ENCODE results near the gene UBXN10.
"Not testable (repeated sequence)": the region's sequence is repeated elsewhere in the genome, so short reads cannot be mapped to it uniquely, and the experiment has no call there.

Gene UBXN10

DNA sequence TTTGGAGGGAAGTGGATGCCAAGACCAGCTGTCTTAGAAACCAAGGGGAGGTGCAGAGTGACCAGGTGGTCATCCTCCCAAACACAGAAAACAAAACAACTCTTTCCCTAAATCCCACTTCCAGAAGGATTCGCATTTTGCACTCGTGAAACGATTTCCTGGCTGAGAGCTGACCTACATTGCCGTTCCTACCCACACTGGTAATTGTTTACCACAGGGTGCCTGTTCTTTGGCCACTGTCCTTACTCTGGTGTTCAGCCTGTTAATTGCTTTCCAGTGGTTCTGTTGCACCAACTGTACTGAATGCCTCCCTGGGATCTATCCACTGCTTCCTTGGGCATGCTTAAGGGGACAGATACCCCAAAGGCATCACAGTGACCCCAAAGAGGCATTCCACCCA, 23.6 kb downstream of the UBXN10 start:
- H3K27ac ChIP-seq (ENCODE audit: low read depth, low read length), result no peak overlapping the region

DNA sequence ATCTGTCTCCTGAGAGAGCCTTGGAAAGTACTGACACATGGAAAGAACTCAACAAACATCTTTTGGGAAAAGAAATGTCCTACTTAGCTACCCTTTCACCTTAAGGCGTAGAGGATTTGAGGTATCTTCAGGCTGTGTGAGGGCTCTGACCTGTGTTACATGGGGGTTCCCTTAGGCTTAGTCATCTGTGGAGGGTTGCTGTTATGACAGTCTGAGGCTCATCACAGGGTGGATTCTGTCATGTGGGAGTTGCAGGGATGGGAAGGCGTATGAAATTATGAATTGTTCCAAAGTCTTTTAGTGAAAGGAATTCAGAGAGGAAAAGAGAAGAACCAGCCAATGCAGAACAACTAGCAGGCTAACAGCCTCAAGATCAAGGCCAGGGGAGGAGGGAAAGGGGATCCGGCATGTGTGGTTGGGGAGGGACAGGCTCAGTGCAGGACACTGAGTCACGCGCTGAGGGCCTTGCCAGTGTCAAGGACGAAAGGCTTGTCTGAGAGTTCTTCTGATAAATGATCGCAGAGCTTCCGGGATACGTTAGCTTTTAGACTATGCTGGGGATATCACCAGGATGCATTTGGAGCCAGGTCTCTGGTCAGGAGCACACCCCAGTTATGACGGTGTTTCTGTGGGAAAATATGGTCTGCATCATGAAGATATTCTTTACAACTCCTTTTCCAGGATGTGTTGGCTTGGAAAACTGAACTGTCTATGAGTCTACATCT, 25.0 kb downstream of the UBXN10 start:
- Histone ChIP-seq H3K27me3 (ENCODE audit: insufficient read depth, low read length) (peaks cover 33% of the 10 kb centered on the region), H3K4me1 (ENCODE audit: control insufficient read depth, insufficient read depth, low read length, unreplicated experiment) (peaks cover 5% of the 10 kb centered on the region), H3K79me2 (ENCODE audit: control insufficient read depth, insufficient read depth, low read length, unreplicated experiment) (no peaks in the 10 kb centered on the region), H3K27ac (ENCODE audit: low read depth, low read length) (no peak overlapping the region), H3K36me3 (ENCODE audit: insufficient read depth, low read length) (no peaks in the 10 kb centered on the region), H3K4me3 (ENCODE audit: low read depth, low read length) (no peak overlapping the region), H2AFZ (ENCODE audit: low read length, unreplicated experiment) (no peak overlapping the region)

More for the DNA sequence above, 23.6 kb downstream of the UBXN10 start:
- Histone ChIP-seq H3K36me3 (ENCODE audit: insufficient read depth, low read length) (no peaks in the 10 kb centered on the region), H3K79me2 (ENCODE audit: control insufficient read depth, insufficient read depth, low read length, unreplicated experiment) (no peaks in the 10 kb centered on the region), H3K27me3 (ENCODE audit: insufficient read depth, low read length) (peaks cover 19% of the 10 kb centered on the region), H2AFZ (ENCODE audit: low read length, unreplicated experiment) (no peak overlapping the region), H3K4me3 (ENCODE audit: low read depth, low read length) (no peak overlapping the region), H3K4me1 (ENCODE audit: control insufficient read depth, insufficient read depth, low read length, unreplicated experiment) (peaks cover 5% of the 10 kb centered on the region)

DNA sequence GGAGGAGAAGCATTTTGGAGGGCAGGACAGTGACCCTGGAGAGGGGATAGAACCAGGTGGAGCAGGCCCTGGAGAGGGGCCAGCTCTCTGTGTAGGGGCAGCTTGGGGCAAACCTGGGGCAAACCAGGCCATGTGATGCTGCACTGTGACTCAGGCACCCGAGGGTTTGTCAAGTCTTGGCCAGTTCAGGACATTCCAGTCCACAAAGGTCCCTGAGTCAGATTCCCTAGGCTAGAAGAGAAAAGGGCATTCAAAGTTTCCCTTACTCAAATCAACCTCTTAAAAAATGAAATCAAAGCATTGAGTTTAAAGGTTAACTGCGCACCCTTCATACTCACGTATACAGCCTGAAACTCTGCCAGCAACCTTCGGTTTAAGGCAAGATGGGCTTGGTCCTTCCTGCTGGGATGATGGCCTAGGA, 25.6 kb downstream of the UBXN10 start:
- Histone ChIP-seq H3K4me1 (ENCODE audit: control insufficient read depth, insufficient read depth, low read length, unreplicated experiment) (peaks cover 5% of the 10 kb centered on the region), H2AFZ (ENCODE audit: low read length, unreplicated experiment) (no peak overlapping the region), H3K36me3 (ENCODE audit: insufficient read depth, low read length) (no peaks in the 10 kb centered on the region), H3K79me2 (ENCODE audit: control insufficient read depth, insufficient read depth, low read length, unreplicated experiment) (no peaks in the 10 kb centered on the region), H3K27me3 (ENCODE audit: insufficient read depth, low read length) (peaks cover 40% of the 10 kb centered on the region), H3K4me3 (ENCODE audit: low read depth, low read length) (no peak overlapping the region), H3K27ac (ENCODE audit: low read depth, low read length) (no peak overlapping the region)

DNA sequence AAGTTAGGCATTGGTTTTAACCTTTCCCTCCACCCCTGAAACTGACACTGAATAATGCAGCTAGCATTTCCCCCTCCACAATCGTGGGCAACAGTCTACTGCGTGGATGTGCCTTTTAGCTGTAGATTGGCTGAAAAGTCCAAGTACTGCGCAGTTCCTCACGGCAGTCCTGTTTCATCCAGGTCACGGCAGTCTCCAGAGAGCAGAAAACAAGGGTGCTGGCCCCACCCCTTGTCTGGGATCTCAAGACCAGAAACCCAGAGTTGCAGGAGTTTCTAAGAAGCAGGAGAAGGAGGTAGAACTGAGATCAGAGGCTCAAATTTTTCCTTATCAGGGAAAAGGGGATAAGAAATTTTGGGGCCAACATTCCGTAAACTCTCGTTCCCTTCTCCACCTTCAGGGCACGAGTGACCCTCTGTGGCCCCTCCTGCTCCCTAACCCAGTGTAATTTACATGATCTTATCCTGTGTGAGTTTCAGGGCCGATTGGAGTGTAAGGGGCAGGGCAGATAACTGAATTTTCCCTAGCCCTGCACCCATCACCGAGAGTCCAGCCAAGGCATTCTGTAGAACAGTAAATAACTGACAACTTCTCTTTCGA, 26.3 kb downstream of the UBXN10 start:
- no peak overlapping the region for H3K4me3 ChIP-seq (ENCODE audit: low read depth, low read length)
- H3K79me2 ChIP-seq (ENCODE audit: control insufficient read depth, insufficient read depth, low read length, unreplicated experiment), result no peaks in the 10 kb centered on the region
- H3K36me3 ChIP-seq (ENCODE audit: insufficient read depth, low read length), result no peaks in the 10 kb centered on the region
- H2AFZ ChIP-seq (ENCODE audit: low read length, unreplicated experiment), result no peak overlapping the region
- peaks cover 43% of the 10 kb centered on the region for H3K27me3 ChIP-seq (ENCODE audit: insufficient read depth, low read length)
- no peak overlapping the region for H3K27ac ChIP-seq (ENCODE audit: low read depth, low read length)
- H3K4me1 ChIP-seq (ENCODE audit: control insufficient read depth, insufficient read depth, low read length, unreplicated experiment), result peaks cover 5% of the 10 kb centered on the region

DNA sequence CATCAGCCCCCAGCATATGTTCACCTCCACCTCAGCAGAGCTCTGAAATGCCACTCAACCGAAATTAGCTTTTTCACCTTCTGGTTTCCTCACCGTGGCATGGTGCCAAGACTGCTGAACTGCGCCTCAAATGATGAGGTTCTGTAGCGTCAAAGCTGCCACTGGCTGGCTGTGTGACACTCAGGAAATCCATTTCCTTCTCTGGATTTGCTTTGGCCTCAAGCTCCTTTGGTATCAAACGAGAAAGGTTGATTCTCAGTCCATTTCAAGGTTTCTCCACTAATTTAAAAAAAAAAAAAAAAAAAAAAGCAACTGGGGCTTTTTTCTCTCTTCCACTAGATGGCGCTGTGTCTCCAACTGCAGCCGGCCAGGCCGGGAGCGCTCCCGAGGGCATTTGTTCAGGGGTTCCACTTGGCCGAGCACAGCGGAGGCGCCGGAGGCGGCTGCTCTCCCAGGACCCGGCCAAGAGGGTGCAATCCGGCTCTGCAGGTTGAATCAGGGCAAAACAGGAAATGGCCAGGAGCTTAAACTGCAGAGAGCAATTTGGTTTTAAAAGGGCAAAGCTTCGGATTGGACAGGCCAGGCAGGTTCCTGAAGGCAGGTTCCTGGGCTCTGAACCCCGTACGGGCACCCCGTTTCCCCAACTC, 26.9 kb downstream of the UBXN10 start:
- H3K4me1 ChIP-seq (ENCODE audit: control insufficient read depth, insufficient read depth, low read length, unreplicated experiment), result peaks cover 5% of the 10 kb centered on the region
- H3K4me3 ChIP-seq (ENCODE audit: low read depth, low read length), result no peak overlapping the region
- peaks cover 49% of the 10 kb centered on the region for H3K27me3 ChIP-seq (ENCODE audit: insufficient read depth, low read length)
- H3K79me2 ChIP-seq (ENCODE audit: control insufficient read depth, insufficient read depth, low read length, unreplicated experiment), result no peaks in the 10 kb centered on the region
- no peaks in the 10 kb centered on the region for H3K36me3 ChIP-seq (ENCODE audit: insufficient read depth, low read length)
- no peak overlapping the region for H2AFZ ChIP-seq (ENCODE audit: low read length, unreplicated experiment)
- H3K27ac ChIP-seq (ENCODE audit: low read depth, low read length), result no peak overlapping the region

DNA sequence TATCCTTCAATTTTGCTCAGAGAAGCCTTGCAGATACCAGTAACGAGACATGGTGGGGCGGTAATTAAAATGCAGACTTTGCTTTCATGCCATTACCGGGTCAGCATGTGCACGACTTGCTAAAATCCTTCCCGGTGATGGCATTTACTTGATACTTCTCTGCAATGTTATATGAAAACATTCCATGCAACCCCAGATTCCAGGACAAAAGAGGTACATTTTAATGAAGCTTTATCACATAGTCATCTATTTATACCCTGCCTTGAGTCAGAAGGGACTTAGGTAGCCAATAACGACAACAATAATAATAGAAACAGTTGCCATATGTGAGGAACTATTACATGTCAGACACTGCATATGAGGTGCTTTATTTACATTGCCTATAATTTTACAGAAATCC, 29.8 kb downstream of the UBXN10 start:
- Histone ChIP-seq H2AFZ (ENCODE audit: low read length, unreplicated experiment) (no peak overlapping the region), H3K4me1 (ENCODE audit: control insufficient read depth, insufficient read depth, low read length, unreplicated experiment) (peaks cover 5% of the 10 kb centered on the region), H3K4me3 (ENCODE audit: low read depth, low read length) (no peak overlapping the region), H3K79me2 (ENCODE audit: control insufficient read depth, insufficient read depth, low read length, unreplicated experiment) (no peaks in the 10 kb centered on the region), H3K27ac (ENCODE audit: low read depth, low read length) (no peak overlapping the region), H3K27me3 (ENCODE audit: insufficient read depth, low read length) (peaks cover 62% of the 10 kb centered on the region), H3K36me3 (ENCODE audit: insufficient read depth, low read length) (no peaks in the 10 kb centered on the region)

DNA sequence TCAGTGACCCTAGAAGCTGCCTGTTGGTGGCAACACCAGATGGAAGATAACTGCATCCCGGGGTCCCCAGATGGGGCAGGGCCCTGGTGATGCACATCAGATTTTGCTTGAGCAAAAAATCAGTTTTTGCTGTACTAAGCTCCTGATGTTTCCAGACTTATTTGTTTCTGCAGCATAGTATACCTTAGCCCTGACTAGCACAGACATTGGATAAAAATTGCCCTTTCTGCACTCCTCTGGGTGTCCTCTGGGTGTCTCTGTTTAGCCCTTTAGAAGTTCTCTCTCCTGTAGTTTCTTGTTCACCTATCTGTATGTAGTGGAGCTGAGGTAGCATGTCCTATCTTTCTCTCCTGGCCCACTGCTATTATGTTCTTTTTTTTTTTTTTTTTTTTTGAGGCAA, 30.7 kb downstream of the UBXN10 start:
- H3K27me3 ChIP-seq (ENCODE audit: insufficient read depth, low read length), result peaks cover 68% of the 10 kb centered on the region
- H3K36me3 ChIP-seq (ENCODE audit: insufficient read depth, low read length), result no peaks in the 10 kb centered on the region
- no peaks in the 10 kb centered on the region for H3K79me2 ChIP-seq (ENCODE audit: control insufficient read depth, insufficient read depth, low read length, unreplicated experiment)
- no peak overlapping the region for H3K27ac ChIP-seq (ENCODE audit: low read depth, low read length)
- H3K4me3 ChIP-seq (ENCODE audit: low read depth, low read length), result no peak overlapping the region
- H2AFZ ChIP-seq (ENCODE audit: low read length, unreplicated experiment), result no peak overlapping the region
- H3K4me1 ChIP-seq (ENCODE audit: control insufficient read depth, insufficient read depth, low read length, unreplicated experiment), result peaks cover 5% of the 10 kb centered on the region

DNA sequence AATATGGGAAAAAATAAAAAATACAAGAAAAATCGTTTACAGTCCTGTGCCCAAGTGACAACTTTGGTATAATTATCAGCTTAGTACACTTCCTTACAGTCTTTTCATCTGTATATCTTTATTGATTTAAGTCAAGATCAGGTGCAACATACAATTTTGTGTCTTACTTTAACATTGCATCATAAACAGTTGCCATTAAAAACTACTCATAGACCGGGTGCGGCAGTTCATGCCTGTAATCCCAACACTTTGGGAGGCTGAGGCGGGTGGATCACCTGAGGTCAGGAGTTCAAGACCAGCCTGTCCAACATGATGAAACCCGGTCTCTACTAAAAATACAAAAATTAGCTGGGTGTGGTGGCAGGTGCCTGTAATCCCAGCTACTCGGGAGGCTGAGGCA, 33.2 kb downstream of the UBXN10 start:
- not testable (repeated sequence) for H2AFZ ChIP-seq (ENCODE audit: low read length, unreplicated experiment); H3K4me1 ChIP-seq (ENCODE audit: control insufficient read depth, insufficient read depth, low read length, unreplicated experiment); H3K36me3 ChIP-seq (ENCODE audit: insufficient read depth, low read length); H3K79me2 ChIP-seq (ENCODE audit: control insufficient read depth, insufficient read depth, low read length, unreplicated experiment); H3K27ac ChIP-seq (ENCODE audit: low read depth, low read length); H3K4me3 ChIP-seq (ENCODE audit: low read depth, low read length)
- peaks cover 86% of the 10 kb centered on the region for H3K27me3 ChIP-seq (ENCODE audit: insufficient read depth, low read length)

DNA sequence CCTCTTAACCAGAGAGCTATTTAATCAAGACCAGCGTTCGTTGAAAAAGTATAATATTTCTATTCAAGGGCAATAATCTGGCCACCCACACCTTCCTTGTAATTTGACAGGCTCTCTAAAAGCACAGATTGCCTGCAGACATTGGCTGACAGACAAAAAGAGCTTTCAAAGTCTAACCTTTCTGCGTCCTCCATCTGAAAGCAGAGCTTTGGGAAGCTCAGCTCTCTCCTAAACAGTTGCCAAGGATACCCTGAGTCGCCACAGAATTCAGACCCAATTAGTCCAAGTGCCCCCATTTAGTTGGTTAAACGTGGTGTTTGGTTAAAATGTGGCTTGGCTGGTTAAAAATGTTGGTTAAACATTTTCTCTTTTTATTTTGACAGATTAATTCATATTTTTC, 34.1 kb downstream of the UBXN10 start:
- Histone ChIP-seq H3K27me3 (ENCODE audit: insufficient read depth, low read length) (peaks cover 86% of the 10 kb centered on the region), H3K4me3 (ENCODE audit: low read depth, low read length) (no peak overlapping the region), H2AFZ (ENCODE audit: low read length, unreplicated experiment) (no peak overlapping the region), H3K79me2 (ENCODE audit: control insufficient read depth, insufficient read depth, low read length, unreplicated experiment) (no peaks in the 10 kb centered on the region), H3K4me1 (ENCODE audit: control insufficient read depth, insufficient read depth, low read length, unreplicated experiment) (no peaks in the 10 kb centered on the region), H3K27ac (ENCODE audit: low read depth, low read length) (no peak overlapping the region), H3K36me3 (ENCODE audit: insufficient read depth, low read length) (no peaks in the 10 kb centered on the region)

DNA sequence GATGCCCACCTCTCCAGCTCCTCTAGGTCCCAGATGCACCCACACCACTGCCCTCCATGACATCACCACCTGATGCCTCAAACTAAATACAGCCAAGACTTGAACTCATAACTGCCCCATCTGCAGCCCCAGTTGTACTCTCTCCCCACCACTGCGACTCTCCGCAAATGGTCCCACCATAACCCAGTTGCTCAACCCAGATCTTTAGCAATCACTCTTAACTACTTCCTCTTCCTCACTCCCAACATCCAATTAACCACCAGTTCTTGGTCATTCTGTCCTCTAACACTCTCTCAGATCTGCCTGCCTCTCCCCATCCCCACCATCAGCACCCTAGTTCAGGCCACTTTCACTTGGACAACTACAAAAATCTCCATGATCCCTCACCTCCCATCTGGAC, 37.2 kb downstream of the UBXN10 start:
- Histone ChIP-seq H3K4me3 (ENCODE audit: low read depth, low read length) (no peak overlapping the region), H3K36me3 (ENCODE audit: insufficient read depth, low read length) (no peaks in the 10 kb centered on the region), H3K27me3 (ENCODE audit: insufficient read depth, low read length) (peaks cover 90% of the 10 kb centered on the region), H3K27ac (ENCODE audit: low read depth, low read length) (no peak overlapping the region), H2AFZ (ENCODE audit: low read length, unreplicated experiment) (no peak overlapping the region), H3K79me2 (ENCODE audit: control insufficient read depth, insufficient read depth, low read length, unreplicated experiment) (no peaks in the 10 kb centered on the region), H3K4me1 (ENCODE audit: control insufficient read depth, insufficient read depth, low read length, unreplicated experiment) (no peaks in the 10 kb centered on the region)

Data from ACC112 (cell line).